Heart left ventricle (tissue), 13 donors: Measurements from ENCODE around the gene NANOS3.

ENCODE experiments used
- CTCF ChIP-seq, 12 donors: fragments of 200-600 bp; sonication (generic) in 4 of 12; IDR thresholded peaks; one replicate each; pipeline versions ENCODE4 v1.5.0 to v1.8.0; 2018 to 2022; ENCODE audit warnings: antibody characterized with exemption in 12 of 12, mild to moderate bottlenecking in 5 of 12
- POLR2A ChIP-seq, 2 donors: fragments of 450-650 bp; IDR thresholded peaks; one replicate each; pipeline ENCODE4 v1.6.1; 2017; ENCODE audit warnings: antibody characterized with exemption in 2 of 2, mild to moderate bottlenecking in 2 of 2, moderate library complexity in 2 of 2
- donor health status: ischemic (EF 13 %, LVEDD 7.1; RV severe dilation, severe dysfunction).
- donor health status: DM: no; HTN: yes; CAD: no.
- donor health status: DM: no; HTN: no; CAD: no.
- donor health status: ischemic (EF 25% LVEDD 6.9; RV normal size, moderate dysfunction).
- donor health status: ischemic (EF 25% LVEDD 5.7; RV mildly dilated, moderate dysfunction).
- donor health status: ischemic (EF 35%, LVEDD 5.7; RV mildly dilated, moderate dysfunction).
- donor health status: nonischemic (EF 11% LVEDD 7.7; RV severe dilation, severe dysfunction).
- donor health status: DM: yes; HTN: yes; CAD: no.
- donor health status: PGD.
- donor health status: ischemic (EF 29% LVEDD 5.4; RV normal size, mild dysfunction).
- donor health status: nonischemic (EF 23%, LVEDD 6.1; RV moderate dilation, normal function).

- TF ChIP-seq CTCF (IDR thresholded peaks at IDR 0.05) (no peak), POLR2A (IDR thresholded peaks at IDR 0.05) (no peak)
These were observed 5.5 kb downstream of the NANOS3 start for GRCh38 chr19:13882419-13882795.
